Renal pelvis (tissue), 4 donors: ENCODE data around the gene ZNF516. TPM values are rescaled to one million over a fixed set of nuclear protein-coding genes. Genes with fewer than 3 reads are reported as not detected.

Source experiments
- DNase-seq: peaks from one replicate; pipeline ENCODE4 v3.0.0-alpha.2; 2013
- polyA plus RNA-seq, 3 donors: library from polyadenylated mRNA; unstranded; fragments of 120-200 nt; gene quantifications; one replicate each; pipeline ENCODE4 v1.2.1, GENCODE V29; 2013; ENCODE audit not compliant: insufficient read length in 3 of 3

ZNF516 gene
- polyA plus RNA-seq, 3 donors, result 41.2 to 58.4 (median 42.6) TPM

DNA sequence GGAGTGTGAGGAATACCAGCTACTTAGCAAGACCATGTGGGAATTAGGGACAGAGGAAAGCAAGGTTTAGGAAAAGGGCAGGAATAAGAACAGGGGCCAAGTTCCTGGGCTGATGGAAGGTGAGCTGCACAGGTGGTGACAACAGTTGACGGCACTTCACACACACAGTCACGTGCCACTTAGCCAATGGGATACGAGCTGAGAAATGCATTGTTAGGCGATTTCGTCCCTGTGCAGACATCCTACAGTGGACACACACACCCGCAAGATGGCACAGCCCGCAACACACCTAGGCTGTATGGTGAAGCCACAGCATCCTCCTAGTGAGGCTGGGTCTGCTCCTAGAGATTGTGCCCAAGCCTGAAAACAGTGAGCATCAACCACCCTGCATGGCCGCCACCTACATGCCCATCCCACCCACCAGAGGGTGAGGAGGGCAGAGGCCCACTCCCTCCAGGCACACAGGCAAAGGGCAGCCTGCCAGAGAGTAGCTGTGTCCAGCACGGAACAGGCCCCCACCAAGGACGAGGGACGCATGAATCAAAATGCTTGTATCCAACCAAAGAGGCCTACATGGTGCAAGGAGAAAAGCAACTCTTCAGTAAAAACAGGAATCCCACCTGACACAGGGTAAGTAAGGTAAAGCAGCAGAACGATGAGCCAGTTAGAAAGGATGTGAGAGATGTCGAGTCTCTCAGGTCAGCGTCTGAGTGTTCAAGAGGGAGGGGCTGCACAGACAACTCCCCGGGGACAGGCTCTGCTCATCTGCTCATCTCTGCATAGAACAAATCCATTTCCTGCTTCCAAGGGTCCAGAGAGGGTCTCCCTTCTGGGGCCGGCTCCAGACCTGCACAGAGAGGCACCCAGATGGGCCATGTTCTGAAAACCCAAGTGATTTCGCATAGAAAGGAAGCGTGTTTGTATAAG, 51.3 kb downstream of the ZNF516 start:
- no peak for DNase-seq

DNA sequence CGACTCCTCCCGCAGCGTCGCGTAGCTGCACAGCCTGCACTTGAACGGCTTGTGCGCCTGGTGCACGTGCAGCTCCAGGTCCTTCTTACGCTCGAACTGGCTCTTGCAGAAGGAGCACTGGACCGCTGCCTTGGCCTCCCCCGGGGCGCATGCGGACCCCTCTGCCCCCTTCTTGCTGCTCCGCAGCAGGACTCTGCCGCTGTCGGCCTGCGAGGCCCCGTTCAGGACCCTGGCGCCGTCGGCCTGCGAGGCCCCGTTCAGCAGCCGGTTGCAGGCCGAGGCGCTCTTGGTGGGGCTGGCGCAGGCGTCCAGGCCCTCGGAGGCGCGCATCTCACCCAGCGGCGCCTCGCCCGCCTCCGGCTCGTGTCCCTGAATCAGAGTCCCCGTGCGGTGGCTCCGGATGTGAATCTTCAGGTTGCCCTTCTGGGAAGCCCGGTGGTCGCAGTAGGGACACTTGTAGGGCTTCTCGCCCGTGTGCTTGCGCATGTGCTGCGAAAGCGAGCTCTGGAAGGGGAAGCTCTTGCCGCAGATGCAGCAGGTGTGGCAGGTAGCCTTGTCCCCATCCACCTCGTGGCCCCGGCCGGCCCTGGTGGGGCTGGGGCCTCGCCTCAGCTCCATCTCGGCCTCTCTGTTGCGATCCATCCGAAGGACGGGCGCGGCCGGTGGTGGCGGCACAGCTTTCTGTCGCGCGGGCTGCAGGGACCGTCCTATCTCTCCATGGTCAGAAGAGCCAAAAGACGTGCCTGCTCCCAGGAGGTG, 52.5 kb downstream of the ZNF516 start:
- DNase-seq, result no peak

- DNase-seq, result no peak
These were observed 53.2 kb downstream of the ZNF516 start for GRCh38 chr18:76441668-76442412.

GRCh38 chr18:76441002-76441667, 53.9 kb downstream of the ZNF516 start:
- DNase-seq, result no peak

DNA sequence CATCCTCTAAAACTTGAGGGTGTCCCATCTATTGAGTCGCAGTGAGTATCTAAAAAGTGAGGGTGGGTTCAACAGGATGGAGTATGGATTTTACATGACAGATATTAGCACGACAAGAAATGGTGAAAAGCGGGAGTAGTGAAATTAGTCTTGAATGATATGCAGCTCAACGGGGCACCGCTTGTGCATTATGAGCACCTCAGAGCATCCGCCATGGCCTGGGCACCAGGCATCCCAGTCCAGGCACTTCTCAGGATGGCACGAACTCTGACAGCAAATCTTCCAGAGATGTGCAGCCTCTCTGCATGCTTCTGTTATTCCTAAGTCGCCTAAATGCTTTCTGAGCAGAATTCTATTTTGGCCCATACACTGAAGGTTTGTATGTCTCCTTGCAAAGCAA, 57.1 kb downstream of the ZNF516 start:
- DNase-seq, result no peak

DNA sequence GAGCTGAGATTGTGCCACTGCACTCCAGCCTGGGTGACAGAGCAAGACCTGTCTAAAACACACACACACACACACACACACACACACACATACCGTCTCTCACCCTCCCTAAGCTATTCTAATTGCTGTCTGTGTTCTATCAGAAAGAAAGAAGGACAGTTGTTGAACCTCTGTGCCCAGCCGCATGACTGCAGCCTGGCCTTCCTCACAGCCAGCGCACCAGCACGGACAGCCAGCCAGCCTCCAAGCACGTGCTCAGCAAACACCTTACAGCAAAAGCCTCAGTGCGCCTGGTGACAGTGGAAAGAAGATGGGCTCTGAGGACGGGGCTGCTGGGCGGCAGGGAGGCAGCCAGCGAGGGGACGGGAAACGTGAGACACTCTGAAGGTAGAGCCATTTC, 58.0 kb downstream of the ZNF516 start:
- DNase-seq, result no peak

- no peak for DNase-seq
These were observed 58.7 kb downstream of the ZNF516 start for GRCh38 chr18:76436342-76436741.

- DNase-seq, result no peak
These were observed 59.6 kb downstream of the ZNF516 start for GRCh38 chr18:76435316-76435989.

- no peak for DNase-seq
These were observed 60.6 kb downstream of the ZNF516 start for GRCh38 chr18:76434452-76434851.

- no peak for DNase-seq
These were observed 61.3 kb downstream of the ZNF516 start for GRCh38 chr18:76433788-76434187.

DNA sequence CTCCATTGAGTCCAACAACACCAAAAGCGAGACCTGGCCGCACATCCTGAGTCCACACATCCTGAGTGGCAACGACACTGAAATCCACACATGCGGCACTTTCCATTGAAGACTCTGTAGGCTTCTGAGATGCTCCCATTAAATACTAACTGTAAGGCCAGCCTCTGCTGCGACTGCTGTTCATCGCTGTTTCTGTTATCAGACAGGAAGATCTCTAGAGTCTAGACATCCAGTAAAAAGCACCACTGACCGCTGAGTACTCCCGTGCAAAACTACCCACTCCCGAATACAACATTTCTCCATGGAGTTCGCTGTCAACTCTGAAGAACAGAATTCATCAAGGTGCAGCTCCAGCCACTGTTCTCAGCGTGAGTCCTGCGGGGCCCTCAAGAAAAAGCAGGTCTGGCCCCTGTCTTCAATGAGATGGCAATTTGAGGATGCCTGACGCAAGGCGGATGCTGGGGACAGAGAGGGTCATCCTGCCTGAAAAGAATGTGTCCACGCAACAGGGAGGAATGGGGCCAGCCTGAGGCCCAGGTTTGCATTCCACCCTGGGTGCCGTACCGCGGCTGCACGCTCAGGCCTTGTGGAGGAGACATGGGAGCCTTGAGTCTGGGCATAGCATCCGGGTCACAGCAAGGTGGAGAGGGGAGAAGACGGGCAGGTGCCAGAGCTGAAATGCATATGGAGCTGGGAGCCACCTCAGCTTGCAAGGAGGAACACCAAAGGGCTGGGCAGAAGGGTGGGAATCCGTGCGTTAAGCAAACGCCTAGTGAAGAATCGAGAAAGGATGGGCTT, 61.9 kb downstream of the ZNF516 start:
- no peak for DNase-seq

DNA sequence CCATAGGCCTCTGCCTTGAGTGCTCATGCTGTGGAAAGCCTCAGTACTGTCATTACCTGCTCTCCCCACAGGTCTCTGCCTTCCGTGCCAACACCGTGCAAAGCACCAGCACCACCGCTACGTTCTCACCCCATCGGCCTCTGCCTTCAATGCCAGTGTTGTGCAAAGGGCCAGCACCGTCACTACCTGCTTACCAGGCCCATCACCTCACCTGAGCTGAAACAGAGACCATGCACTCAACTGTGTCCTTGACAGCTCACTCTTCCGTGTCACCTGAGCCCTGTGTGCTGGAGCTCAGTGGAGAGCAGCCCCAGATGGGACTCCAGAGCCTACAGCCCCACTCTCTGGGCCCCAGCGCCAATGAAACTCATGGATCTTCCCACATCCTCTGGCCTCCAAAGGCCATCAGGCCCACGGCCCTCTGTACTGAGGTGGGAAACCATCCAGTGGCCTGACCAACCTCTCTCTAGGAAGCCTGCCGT, 62.7 kb downstream of the ZNF516 start:
- no peak for DNase-seq

DNA sequence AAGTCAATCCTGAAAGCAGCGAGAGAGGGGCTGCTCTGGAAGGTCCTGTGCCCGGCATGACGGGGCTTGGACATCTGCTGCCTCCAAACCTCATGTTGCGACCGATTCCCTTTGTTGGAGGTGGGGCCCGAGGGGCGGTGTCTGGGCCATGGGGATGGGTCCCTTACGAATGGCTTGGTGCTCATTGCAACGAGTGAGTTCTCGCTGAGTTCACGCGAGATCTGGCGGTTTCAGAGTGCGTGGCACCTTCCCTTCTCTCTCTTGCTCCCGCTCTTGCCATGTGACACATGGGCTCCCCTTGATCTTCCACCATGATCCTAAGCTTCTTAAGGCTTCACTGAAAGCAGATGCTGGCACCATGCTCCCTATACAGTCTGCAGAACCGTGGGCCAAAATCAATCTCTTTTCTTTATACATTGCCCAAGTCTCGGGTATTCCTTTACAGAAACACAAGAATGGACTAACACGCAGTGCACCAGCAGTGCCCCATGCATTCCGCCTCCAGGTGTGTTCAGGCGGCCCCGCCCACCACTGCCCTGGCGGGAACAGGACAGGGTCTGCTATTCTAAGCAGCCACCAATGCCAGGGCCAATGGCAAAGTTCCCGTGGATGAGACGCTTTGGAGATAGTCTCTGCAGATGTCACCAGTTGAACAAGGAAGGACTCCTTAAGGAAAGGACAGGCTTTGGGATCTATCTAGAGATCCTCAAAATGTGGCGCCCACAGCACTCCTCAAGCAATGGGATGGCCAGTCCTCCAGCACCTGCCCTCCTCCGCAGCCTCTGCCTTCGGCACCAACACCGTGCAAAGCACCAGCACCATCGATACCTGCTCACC, 63.4 kb downstream of the ZNF516 start:
- no peak for DNase-seq

DNA sequence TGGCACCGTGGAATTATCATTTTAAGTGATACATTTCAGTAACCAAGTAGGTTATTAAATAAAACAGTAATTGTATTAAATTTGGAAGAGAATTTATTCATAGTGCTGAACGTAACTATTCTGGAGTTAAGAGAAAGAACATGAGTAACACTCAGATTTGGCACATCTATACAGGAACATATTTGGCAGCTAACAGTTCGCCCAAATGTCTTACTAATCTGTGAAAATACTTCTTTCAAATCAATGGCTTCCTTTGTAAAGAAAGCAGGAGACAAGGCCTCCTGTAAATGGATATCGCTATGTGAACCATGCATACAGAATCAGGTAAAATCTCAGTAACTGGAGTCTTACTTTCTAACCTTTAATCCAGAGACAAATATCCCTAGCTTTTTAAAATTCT, 64.4 kb downstream of the ZNF516 start:
- DNase-seq, result no peak

DNA sequence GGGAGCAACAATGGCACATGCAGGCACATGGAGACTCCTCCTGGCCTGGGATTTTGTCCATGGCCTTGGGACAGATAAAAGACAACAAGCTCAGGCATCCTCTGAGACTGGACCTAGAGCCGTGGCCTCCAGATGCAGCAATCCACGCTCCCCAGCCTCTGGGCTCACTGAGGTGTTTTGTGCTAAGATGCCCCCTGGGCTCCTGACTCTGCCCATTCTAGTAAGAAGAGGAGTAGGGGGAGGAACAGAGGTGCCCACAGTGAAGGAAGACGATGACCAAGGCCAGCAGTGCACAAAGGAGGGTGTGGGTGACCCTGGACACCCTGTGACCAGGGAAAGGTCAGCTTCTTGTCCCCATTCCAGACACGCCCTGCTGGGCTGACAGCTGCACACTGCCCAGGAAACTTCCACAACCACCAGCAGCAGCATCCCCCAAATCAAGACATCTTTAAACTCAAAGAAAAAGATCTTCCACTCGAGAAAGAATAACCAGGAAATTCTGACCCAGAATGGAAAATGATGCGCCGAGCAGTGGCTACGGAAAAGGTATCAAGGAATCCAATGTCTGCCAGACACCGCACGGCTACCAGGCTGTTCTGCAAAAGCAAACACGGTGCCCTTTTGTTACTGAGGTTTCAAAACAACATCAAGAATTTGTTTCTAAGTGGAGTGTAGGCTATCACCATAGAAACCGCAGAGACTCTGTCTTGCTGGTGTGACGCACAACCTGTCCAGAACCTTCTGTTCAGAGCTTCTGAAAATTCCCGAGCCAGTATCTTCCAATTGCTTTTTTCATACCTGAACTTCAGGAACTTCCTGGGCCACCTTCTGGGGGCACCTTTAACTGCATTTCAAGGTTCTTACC, 65.5 kb downstream of the ZNF516 start:
- no peak for DNase-seq

DNA sequence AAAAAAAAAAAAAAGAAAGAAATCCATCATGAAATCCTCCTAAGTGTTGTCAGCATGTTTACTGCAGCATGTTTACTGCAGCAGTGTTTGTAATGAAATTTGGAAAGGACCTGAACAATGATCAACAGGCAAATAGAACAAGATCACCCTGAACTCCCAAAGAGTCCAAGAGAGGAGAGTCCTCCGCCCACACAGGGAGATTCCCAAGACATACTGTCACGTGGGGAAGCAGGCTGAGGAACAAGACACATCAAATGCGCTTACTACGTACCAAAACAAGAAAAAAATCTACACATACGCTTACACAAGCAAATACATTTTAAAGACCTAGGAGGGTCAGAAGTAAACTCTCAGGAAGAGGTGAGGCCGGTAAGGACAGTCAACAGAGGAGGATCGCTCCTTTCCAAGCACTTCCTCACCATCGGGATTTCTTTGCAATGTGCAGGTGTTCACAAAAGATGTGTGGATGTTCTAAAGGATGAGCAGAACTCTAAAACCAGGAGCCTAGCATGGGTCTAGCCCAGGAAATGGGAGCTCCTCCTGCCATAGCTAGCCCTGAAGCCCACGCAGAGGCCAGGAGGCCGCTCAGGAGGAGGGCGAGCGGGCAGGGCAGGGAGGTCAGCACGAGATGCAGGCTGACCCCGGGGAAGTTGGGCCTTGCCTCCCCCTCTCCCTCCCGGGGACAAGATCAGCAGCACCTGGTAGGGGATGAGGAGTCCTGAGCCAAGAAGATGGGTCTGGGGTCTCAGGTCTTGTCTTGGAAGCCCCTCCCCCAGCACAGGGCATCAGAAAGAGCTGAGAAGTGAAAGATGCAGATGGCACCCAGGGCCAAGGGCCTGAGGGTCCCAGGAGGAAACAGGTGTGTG, 66.4 kb downstream of the ZNF516 start:
- no peak for DNase-seq

DNA sequence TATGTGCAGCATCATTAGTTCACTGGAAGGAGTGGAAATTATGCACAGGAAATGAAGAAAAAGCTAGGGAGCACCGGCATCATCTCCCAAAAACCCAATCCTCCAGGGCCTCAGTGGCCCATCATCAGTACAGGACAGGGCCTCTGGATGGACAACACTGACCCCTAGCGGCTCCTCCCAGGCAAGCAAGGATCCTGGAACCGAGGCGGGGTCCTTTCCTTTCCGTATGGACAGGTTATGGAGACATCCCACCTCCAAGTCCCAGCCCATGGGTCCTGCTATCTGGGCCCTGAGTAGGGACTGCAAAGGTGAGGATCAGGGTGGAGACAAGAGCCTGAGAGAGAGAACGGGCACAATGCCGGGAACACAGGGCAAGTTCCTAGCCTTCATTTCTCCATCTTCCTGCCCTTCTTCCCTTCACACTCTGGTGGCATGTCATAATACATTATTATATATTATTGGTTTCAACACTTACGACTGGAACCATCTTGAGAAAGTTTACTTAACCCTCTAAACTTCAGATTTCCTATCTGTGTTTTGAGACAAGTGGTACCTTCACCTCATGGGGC, 68.2 kb downstream of the ZNF516 start:
- DNase-seq, result no peak
